HG02623 (cell line): Measurements from ENCODE around the gene PROK1.
"Not testable (repeated sequence)": the region's sequence is repeated elsewhere in the genome, so short reads cannot be mapped to it uniquely, and the experiment has no call there.

Experiments used
- ATAC-seq: cut with Tn5 transposase; IDR thresholded peaks from one replicate; pipeline ENCODE4 v1.9.1; 2021; ENCODE audit warnings: moderate library complexity; ENCODE audit not compliant: unreplicated experiment

PROK1 gene, protein sequence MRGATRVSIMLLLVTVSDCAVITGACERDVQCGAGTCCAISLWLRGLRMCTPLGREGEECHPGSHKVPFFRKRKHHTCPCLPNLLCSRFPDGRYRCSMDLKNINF

DNA sequence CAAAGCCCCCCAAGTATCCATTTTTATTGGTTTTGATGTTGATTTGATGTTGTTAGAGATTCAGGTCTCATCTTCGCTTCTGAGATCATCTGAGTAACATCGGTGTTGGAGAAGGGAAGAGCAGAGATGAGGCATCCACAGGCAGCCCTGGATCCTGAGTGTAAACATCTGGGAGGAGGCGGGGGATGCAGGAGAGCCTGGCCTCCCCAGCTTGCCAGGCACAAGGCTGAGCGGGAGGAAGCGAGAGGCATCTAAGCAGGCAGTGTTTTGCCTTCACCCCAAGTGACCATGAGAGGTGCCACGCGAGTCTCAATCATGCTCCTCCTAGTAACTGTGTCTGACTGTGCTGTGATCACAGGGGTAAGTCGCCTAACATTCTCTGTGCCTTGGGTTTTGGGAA lies at the start of gene PROK1:
PROK1 (plus strand) TSS at position 221 of the 400 bp plus-strand sequence; CDS start at position 289, 68 bp downstream.
- ATAC-seq: no peak

GRCh38 chr1:110403805-110404204 lies 47.1 kb upstream of the PROK1 start:
- ATAC-seq: no peak

- no peak for ATAC-seq
Observed at GRCh38 chr1:110404401-110404800, 46.5 kb upstream of the PROK1 start.

- ATAC-seq: not testable (repeated sequence)
Observed at GRCh38 chr1:110406407-110406806, 44.5 kb upstream of the PROK1 start.

- peak; percentile 85 for ATAC-seq
Observed at GRCh38 chr1:110407260-110408210, 43.4 kb upstream of the PROK1 start, which contains the start of gene LAMTOR5. LAMTOR5 (minus strand) TSS chr1:110407694; CDS start chr1:110407620, 74 bp downstream.

- no peak for ATAC-seq
Observed at GRCh38 chr1:110408488-110408887, 42.5 kb upstream of the PROK1 start.

DNA sequence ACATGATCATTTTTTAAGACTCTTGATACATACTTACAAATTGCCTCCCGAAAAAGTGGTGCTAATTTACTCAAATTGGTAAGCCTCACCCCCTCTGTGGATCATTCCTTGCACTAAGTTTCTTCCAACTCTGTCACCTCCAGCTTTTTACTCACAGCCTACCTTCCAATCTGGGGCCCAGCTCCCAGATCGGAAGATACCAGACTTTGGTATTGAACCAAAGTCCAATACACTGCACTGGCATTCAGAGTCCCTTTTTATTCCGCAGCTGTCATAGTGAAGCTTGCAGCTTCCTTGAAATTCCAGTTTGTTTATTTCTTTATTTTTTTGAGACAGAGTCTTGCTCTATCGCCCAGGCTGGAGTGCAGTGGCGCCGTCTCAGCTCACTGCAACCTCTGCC lies 41.6 kb upstream of the PROK1 start:
- no peak for ATAC-seq

- ATAC-seq: no peak
Observed at GRCh38 chr1:110411173-110411735, 39.7 kb upstream of the PROK1 start.

DNA sequence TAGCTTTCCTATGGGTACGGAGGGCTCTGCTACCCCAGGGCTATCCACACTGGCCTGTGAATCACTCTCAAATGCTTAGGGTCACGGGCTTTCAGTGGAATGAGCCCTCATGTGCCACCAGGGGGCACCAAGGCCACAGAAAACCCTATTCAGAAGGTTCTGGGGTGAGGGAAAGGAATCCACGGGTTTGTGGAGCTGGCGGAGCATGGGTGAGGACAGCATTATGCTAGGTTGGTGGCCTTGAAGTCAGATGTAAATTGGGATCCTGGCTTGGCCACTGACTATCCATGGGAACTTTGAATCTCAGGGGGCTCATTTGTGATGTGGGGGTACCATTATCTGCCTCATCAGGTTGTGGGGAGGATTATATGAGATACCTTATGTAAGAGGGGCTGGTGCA lies 38.4 kb upstream of the PROK1 start:
- no peak for ATAC-seq

DNA sequence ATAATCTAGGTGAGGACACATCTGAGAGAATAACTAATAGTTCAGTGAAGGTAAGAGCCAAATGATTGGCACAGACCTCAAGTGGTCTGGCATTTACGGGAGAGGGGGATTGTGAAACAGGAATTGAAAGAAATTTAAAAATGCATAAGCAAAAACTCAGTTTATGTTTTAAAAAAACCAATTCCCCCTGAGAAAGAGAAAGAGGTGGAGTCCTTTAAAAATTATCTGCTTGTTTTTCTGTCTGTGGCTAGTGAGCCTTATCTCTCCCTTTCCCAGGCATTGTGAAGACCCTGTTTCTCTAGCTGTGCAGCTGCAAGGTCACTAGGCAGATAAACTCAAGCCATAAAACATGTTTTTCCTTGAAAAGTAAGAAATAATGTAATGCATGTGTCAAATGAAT lies 37.9 kb upstream of the PROK1 start:
- ATAC-seq: not testable (repeated sequence)

- no peak for ATAC-seq
Observed at GRCh38 chr1:110418729-110419128, 32.2 kb upstream of the PROK1 start.

DNA sequence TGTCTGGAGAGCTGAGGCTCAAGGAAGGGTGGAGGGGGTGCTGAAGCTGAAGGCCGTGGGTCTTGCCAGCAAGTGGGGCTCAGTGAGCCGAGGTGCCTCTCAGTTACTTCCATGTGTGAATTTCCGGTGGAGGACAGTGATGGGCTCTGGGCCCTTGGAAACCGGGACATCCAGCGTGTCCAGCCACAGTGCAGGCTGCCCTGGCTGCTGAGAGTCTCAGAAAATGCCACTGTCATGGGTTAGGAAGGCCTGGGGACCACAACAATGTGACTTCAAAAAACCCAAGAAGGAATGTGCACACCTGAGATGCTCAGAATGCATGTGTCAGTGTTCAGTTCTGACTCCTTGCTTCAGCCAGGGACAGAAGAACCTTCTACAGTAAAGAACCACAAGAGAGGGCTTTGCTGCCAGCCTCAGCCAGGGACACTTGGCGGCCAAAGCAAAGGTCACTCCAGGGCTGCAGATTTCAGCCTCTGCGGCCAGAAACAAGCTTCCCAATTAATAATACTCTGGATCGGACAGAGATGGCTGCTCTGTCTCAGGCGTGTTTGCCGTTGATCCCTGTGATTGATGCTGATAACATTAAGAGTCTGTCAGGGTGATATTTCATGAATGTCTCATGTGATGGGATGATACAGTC lies 30.8 kb upstream of the PROK1 start:
- no peak for ATAC-seq

DNA sequence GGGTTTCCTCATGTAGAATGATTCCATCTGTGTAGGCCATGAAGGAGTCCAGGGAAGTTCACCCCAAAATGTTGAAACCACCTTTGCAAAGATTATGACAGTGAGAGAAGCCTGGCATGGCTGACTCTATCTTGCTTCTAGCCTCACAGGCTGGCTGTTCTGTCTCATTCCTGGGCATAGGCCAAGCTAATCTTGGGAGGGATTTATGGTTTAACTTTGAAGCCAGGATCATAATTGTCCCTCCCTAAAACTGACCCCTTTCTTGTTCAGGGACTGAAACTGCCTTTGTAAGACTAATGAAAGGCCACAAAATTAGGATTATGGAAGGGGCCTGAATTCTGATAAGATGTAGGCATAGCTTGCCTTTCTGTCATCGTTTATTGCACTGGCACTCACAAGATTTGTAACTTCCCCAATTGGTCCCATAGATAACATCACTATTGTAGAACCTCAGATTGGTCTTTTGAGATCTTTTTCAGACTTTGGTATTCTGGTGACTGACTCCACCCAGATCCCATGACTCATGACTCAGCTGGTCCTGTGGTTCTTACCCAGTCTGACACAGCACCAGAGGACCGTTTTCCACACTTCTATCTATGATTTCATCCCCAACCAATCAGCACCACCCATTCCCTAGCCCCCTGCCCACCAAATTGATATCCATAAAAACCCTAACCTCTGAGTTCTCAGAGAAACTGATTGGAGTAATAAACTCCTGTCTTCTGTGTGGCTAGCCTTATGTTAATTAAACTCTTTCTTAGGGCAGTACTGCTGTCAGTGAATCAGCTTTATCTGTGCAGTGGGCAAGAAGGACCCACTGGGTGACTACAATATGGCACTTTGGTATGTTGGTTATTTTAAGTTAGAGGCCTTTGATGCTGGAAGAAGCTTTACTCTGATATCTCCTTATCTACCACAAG lies 29.8 kb upstream of the PROK1 start:
- no peak for ATAC-seq

DNA sequence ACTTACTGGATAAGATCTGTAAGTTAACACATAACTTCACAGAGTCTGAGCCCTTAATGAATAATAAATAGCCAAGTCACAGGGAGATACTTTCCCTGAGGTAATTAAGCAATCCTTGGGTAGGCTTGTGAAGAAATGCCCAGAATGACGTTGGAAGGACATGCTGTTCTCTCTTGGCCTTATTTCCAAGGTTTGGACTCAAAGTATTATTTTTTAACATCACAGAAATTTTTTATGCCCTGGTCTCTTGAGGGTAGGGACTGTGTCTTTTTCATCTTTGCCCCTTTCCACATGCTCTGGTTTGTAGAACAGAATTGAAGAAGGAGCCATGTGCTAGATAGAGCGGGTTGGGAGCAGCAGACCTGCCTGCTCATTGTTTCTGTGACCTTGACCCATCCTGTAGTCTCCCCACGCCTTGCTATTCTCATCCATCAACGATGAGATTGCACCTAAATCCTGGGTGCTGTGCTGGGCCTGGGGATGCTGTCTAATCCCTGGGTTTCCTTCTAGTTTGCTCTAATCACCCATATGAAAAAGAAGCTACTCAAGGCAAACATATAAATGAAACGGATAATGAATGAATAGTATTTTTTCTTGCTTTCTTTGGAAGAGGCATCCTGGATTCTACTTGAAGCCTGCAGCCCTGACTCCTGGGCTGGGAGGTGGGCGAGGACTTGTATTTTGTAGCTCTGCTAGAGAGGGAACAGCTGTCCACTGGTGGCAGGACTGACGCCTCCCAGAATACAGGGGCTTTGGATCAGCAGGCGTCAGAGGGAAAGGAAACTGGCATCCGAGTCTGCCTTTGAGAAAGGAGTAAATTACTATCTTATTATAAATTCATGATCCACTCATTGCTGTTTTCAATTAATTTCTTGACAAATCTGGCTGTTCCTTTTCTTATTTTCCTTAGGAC lies 26.0 kb upstream of the PROK1 start:
- no peak for ATAC-seq

DNA sequence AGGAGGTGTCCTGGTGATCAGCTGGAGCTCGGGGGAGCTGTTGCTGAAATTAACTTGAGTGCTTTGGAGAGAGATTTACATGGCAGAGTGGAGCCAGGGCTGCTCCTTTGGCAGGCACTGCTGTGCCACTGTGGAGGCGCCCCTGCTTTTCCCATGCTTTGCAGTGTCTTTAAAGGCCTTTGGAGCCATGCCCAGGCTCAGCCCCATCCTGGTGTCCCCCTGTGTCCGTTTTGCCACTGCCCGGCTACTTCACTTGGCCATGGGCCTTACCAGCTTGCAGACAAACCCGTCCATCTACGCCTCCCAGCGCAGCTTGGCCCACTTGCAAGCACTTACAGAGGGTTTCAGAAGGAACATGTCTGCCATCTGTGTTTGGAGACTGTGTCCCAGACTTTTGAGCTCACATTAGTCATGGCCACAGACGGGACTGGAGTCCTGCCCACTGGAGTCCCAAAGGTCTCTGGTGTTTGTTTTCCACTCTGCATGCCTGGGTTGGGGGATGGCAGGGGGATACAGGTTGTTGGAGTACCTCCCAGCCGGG lies 25.3 kb upstream of the PROK1 start:
- no peak for ATAC-seq

- no peak for ATAC-seq
Observed at GRCh38 chr1:110426854-110427253, 24.1 kb upstream of the PROK1 start.

- ATAC-seq: no peak
Observed at GRCh38 chr1:110428946-110429345, 22.0 kb upstream of the PROK1 start.

DNA sequence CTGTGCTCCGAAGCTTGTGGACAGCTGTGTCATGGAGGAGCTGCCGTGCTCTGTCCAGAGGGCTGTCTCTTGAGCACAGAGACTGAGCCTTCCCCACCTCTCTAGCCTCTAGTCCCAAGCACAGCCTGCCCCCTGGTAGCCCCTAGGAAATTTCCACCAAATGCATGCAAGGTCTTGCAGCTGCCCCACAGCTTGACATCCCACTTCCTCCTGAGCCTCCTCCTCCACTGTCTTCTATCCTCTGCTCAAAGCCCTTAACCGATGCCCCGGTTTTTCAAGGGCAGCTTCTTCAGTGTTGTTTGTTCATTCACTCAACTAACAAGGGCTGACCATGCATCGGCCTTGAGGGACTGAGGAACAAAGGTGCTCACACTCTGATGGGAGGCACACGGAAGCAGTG lies 20.6 kb upstream of the PROK1 start:
- no peak for ATAC-seq

- no peak for ATAC-seq
Observed at GRCh38 chr1:110430901-110431300, 20.0 kb upstream of the PROK1 start.
